Loucy (cell line): ENCODE measurements around the gene KRR1.

Experiments used
- CTCF ChIP-seq: fragments of 200-600 bp; sonication (generic); conservative IDR thresholded peaks from 2 replicates; pipeline ENCODE4 v1.5.1; 2014; ENCODE audit warnings: mild to moderate bottlenecking, antibody characterized with exemption, low read length
- EZH2phosphoT487 ChIP-seq: fragments of 200-600 bp; IDR thresholded peaks from 2 replicates; pipeline ENCODE4 v1.6.1; 2018; ENCODE audit warnings: antibody characterized with exemption, mild to moderate bottlenecking, moderate library complexity, borderline replicate concordance

DNA sequence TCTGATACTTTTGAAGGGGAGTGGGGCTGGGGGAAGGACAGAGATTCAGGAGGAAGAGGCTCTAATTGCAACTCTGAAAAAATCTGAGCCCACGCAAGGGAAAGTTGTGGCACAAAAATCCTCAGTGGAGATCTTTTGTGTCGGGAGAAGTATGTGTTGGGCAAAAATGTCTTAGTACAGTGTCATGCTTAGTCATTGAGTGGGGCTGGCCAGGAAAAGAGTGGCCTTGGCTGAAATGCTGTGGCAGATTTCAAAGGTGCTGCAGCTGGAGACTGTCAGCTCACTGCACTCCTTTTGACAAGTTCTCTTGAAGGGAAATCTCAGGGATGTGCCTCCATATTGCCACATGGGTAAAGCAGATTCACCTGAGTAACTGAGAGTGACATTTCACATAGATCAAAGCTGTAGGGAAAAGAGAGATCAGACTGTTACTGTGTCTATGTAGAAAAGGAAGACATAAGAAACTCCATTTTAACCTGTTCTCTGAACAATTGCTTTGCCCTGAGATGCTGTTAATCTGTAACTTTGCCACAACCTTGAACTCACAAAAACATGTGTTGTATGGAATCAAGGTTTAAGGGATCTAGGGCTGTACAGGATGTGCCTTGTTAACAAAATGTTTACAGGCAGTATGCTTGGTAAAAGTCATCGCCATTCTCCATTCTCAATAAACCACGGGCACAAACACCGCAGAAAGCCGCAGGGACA lies 66.8 kb downstream of the KRR1 start:
- TF ChIP-seq CTCF (no peak), EZH2phosphoT487 (no peak)
